Astrocyte of the cerebellum (primary cell): ENCODE measurements around the gene CACNA2D3.
A peak's percentile ranks its signal among the peaks of the same experiment; 100 is the strongest.

ENCODE experiments used
- DNase-seq: peaks from one replicate; pipeline ENCODE4 v3.0.0-alpha.2; 2011; ENCODE audit warnings: low read depth
- H3K4me3 ChIP-seq: 2 replicates; pipeline ENCODE4 v1.5.1; 2011; ENCODE audit warnings: mild to moderate bottlenecking, low read depth, low read length, moderate library complexity
- in situ Hi-C: cut with HindIII; loops from 2 replicates; pipeline ENCODE4 v1.10.0; 2017; ENCODE audit warnings: low sequenced_read_pairs
- TF ChIP-seq, protein P1 (sequence below): IDR thresholded peaks from 2 replicates; pipeline ENCODE4 v1.5.1; 2012; ENCODE audit warnings: low read length, low read depth, moderate library complexity, mild to moderate bottlenecking; ENCODE audit errors: missing control alignments

Gene CACNA2D3

GRCh38 chr3:54122324-54123002, at the start of gene CACNA2D3:
Gene CACNA2D3 (plus strand): TSS chr3:54122552.
- peak within 1 kb of the TSS; percentile 33 for H3K4me3 ChIP-seq
- in situ Hi-C loops: no loop called here

GRCh38 chr3:54073386-54073785, 49.0 kb upstream of the CACNA2D3 start:
- in situ Hi-C loops: no loop called here
- TF ChIP-seq, protein P1, sequence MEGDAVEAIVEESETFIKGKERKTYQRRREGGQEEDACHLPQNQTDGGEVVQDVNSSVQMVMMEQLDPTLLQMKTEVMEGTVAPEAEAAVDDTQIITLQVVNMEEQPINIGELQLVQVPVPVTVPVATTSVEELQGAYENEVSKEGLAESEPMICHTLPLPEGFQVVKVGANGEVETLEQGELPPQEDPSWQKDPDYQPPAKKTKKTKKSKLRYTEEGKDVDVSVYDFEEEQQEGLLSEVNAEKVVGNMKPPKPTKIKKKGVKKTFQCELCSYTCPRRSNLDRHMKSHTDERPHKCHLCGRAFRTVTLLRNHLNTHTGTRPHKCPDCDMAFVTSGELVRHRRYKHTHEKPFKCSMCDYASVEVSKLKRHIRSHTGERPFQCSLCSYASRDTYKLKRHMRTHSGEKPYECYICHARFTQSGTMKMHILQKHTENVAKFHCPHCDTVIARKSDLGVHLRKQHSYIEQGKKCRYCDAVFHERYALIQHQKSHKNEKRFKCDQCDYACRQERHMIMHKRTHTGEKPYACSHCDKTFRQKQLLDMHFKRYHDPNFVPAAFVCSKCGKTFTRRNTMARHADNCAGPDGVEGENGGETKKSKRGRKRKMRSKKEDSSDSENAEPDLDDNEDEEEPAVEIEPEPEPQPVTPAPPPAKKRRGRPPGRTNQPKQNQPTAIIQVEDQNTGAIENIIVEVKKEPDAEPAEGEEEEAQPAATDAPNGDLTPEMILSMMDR: no peak
- no peak for DNase-seq

More at GRCh38 chr3:54122324-54123002, at the start of gene CACNA2D3:
- DNase-seq: no peak
- TF ChIP-seq, protein P1: no peak

GRCh38 chr3:54079314-54079713, 43.0 kb upstream of the CACNA2D3 start:
- no peak overlapping the region for H3K4me3 ChIP-seq
- in situ Hi-C loops: no loop called here
- DNase-seq: no peak
- TF ChIP-seq, protein P1: no peak

More at GRCh38 chr3:54073386-54073785, 49.0 kb upstream of the CACNA2D3 start:
- H3K4me3 ChIP-seq: no peak overlapping the region

GRCh38 chr3:54079730-54080325, 42.5 kb upstream of the CACNA2D3 start:
- in situ Hi-C loops: no loop called here
- DNase-seq: no peak
- TF ChIP-seq, protein P1: no peak
- H3K4me3 ChIP-seq: no peak overlapping the region

DNA sequence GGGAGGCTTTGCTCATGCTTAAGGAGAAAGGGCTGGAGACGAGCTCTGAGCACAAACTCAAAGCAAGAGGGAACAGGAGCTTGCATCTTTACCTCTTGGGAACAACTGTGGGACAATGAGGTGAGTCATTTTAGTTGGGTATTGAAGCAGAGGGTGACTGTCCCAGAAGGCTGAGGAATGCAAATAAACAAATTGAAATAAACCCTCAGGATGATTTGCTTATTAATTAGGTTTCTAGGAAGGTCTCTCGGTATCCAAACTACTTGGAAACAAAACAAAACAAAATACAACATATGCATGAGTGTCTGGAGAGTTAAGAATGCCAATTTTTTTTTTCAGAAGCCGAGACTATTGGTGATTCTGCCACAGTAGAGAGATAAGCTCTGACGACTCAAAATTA, 38.4 kb upstream of the CACNA2D3 start:
- no peak overlapping the region for H3K4me3 ChIP-seq
- TF ChIP-seq, protein P1: no peak
- DNase-seq: no peak
- in situ Hi-C loops: no loop called here

DNA sequence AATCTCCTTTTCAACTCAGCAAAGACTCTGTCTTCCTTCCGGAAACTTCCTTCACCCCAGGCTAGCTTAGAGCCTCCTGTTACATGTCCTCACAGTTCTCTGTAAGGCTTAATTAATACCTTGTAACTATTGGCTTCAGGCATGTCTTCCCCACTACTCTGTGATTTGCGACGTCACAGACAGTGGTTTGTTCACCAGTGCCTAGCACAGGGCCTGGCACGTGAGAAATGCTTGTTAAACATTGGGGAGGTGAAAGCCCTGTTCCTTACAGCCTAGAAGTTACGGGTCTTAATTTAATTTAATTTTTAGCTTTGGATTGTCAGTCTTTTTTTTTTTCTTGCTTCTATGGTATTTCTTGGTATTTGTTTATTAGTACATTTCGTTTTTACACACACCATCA, 36.4 kb upstream of the CACNA2D3 start:
- TF ChIP-seq, protein P1: no peak

More for the DNA sequence above, 36.4 kb upstream of the CACNA2D3 start:
- no peak for DNase-seq
- H3K4me3 ChIP-seq: no peak overlapping the region
- in situ Hi-C loops: no loop called here
